MM.1S (cell line): Measurements from ENCODE around the gene KRTAP13-3.

Experiments used
- EZH2 ChIP-seq: fragments of 300-600 bp; sonication (generic); optimal IDR thresholded peaks from 2 replicates; pipeline ENCODE3; 2017; ENCODE audit warnings: low read depth, mild to moderate bottlenecking, antibody characterized with exemption, low read length, mixed read lengths
- EZH2phosphoT487 ChIP-seq: fragments of 300-600 bp; sonication (generic); IDR thresholded peaks from 2 replicates; pipeline ENCODE4 v1.6.1; 2018; ENCODE audit warnings: antibody characterized with exemption, low read length
- TF ChIP-seq, protein P1 (sequence below): fragments of 300-600 bp; sonication (generic); IDR thresholded peaks from 2 replicates; pipeline ENCODE4 v1.5.1; 2016; ENCODE audit warnings: antibody characterized with exemption, low read length, mixed read lengths

DNA sequence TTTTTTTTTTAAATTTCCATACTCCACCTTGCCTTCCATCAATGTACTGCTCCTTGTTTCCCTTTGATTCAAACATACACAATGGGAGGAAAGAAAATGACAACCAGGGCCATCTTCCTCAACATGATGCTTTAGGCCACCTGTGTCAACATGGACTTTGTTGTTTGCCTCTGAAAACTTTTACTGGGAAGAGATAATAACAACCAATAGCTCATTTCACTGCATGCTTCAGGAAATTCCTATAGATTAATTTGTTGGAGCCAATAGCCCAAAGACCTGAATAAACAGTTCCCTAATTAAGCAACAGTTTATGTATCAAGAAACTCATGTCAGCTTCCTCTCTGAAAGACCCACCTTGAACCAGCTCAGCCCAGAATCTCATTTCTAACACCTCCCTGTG, 17.5 kb upstream of the KRTAP13-3 start:
- TF ChIP-seq, protein P1, sequence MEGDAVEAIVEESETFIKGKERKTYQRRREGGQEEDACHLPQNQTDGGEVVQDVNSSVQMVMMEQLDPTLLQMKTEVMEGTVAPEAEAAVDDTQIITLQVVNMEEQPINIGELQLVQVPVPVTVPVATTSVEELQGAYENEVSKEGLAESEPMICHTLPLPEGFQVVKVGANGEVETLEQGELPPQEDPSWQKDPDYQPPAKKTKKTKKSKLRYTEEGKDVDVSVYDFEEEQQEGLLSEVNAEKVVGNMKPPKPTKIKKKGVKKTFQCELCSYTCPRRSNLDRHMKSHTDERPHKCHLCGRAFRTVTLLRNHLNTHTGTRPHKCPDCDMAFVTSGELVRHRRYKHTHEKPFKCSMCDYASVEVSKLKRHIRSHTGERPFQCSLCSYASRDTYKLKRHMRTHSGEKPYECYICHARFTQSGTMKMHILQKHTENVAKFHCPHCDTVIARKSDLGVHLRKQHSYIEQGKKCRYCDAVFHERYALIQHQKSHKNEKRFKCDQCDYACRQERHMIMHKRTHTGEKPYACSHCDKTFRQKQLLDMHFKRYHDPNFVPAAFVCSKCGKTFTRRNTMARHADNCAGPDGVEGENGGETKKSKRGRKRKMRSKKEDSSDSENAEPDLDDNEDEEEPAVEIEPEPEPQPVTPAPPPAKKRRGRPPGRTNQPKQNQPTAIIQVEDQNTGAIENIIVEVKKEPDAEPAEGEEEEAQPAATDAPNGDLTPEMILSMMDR, result no peak
- no peak for TF ChIP-seq EZH2phosphoT487
- TF ChIP-seq EZH2, result no peak
